DMS114 treated with DMSO at 0.1 percent for 48 hours (cell line): ENCODE measurements around the gene CKMT1B.
"Not testable (repeated sequence)": the region's sequence is repeated elsewhere in the genome, so short reads cannot be mapped to it uniquely, and the experiment has no call there.

Experiments used
- DNase-seq: peaks from one replicate; lab custom pipeline; 2025; ENCODE audit not compliant: unreplicated experiment; lab: John Stamatoyannopoulos, UW

Gene CKMT1B

DNA sequence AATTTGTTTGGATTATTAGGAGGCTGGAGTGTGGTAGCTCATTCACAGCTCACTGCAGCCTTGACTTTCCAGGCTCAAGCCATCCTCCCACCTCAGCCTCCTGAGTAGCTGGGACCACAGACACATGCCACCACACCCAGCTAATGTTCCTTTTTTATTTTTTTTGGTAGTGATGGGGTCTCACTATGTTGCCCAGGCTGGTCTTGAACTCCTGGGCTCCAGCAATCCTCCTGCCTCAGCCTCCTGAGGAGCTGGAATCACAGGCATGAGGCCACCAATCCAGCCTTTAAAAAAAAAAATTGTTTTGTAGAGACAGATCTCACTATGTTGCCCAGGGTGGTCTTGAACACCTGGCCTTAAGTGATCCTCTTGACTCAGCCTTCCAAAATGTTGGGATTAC, 33.1 kb downstream of the CKMT1B start:
- not testable (repeated sequence) for DNase-seq

- DNase-seq = not testable (repeated sequence)
These were observed 44.8 kb downstream of the CKMT1B start for GRCh38 chr15:43638464-43639204.
